Liver (tissue), 9 donors: ENCODE data around the gene BCL2L11. TPM values are rescaled to one million over a fixed set of nuclear protein-coding genes. Genes with fewer than 3 reads are reported as not detected.

Experiments
- DNase-seq: peaks from one replicate; pipeline ENCODE4 v3.0.0-alpha.2; 2017; ENCODE audit warnings: low spot score
- H3K27ac ChIP-seq, 2 donors: one replicate each; pipeline ENCODE4 v1.7.0; 2013; ENCODE audit warnings: inconsistent platforms in 2 of 2, low read length in 2 of 2, control low read depth in 1 of 2, low read depth in 1 of 2, mild to moderate bottlenecking in 1 of 2
- H3K27me3 ChIP-seq, 4 donors: one replicate each; pipeline versions ENCODE4 v1.6.1 to v1.7.0; 2013; ENCODE audit warnings: low read length in 3 of 4, inconsistent platforms in 1 of 4, mild to moderate bottlenecking in 1 of 4, moderate library complexity in 1 of 4; ENCODE audit not compliant: control insufficient read depth in 4 of 4, insufficient read depth in 4 of 4
- H3K36me3 ChIP-seq, 4 donors: one replicate each; pipeline versions ENCODE4 v1.6.1 to v1.7.0; 2013; ENCODE audit warnings: low read length in 3 of 4, mild to moderate bottlenecking in 3 of 4, low read depth in 1 of 4, moderate library complexity in 1 of 4; ENCODE audit not compliant: control insufficient read depth in 4 of 4, insufficient read depth in 3 of 4
- H3K4me1 ChIP-seq, 4 donors: one replicate each; pipeline versions ENCODE4 v1.6.1 to v1.7.0; 2013; ENCODE audit warnings: low read length in 3 of 4, mild to moderate bottlenecking in 3 of 4, moderate library complexity in 1 of 4; ENCODE audit not compliant: control insufficient read depth in 4 of 4, insufficient read depth in 4 of 4
- H3K4me3 ChIP-seq, 3 donors: one replicate each; pipeline versions ENCODE4 v1.6.1 to v1.7.0; 2013; ENCODE audit warnings: low read length in 3 of 3, control low read depth in 1 of 3, low read depth in 1 of 3, mild to moderate bottlenecking in 1 of 3
- H3K9ac ChIP-seq, 2 donors: one replicate each; pipeline ENCODE4 v1.7.0; 2013; ENCODE audit warnings: low read length in 2 of 2, mild to moderate bottlenecking in 2 of 2, moderate library complexity in 2 of 2, control low read depth in 1 of 2, low read depth in 1 of 2
- H3K9me3 ChIP-seq, 4 donors: one replicate each; pipeline versions ENCODE4 v1.6.1 to v1.7.0; 2013; ENCODE audit warnings: low read length in 3 of 4; ENCODE audit not compliant: control insufficient read depth in 4 of 4
- EGR1 ChIP-seq, 2 donors: IDR thresholded peaks; 2 replicates each; pipeline ENCODE4 v1.6.1; 2016 to 2018; ENCODE audit warnings: antibody characterized with exemption in 2 of 2, low read depth in 2 of 2
- FOXA1 ChIP-seq: IDR thresholded peaks from 2 replicates; pipeline ENCODE4 v1.6.1; 2016; ENCODE audit warnings: antibody characterized with exemption
- FOXA2 ChIP-seq: IDR thresholded peaks from 2 replicates; pipeline ENCODE4 v1.6.1; 2016; ENCODE audit warnings: antibody characterized with exemption
- GABPA ChIP-seq, 2 donors: IDR thresholded peaks in 1 of 2; conservative IDR thresholded peaks in 1 of 2; 2 replicates each; pipeline ENCODE4 v1.6.1; 2016; ENCODE audit warnings: antibody characterized with exemption in 2 of 2, mild to moderate bottlenecking in 1 of 2, moderate library complexity in 1 of 2
- HNF4A ChIP-seq, 2 donors: conservative IDR thresholded peaks; 2 replicates each; pipeline ENCODE4 v1.6.1; 2016; ENCODE audit warnings: antibody characterized with exemption in 2 of 2, mild to moderate bottlenecking in 2 of 2
- HNF4G ChIP-seq: IDR thresholded peaks from 2 replicates; pipeline ENCODE4 v1.6.1; 2016; ENCODE audit warnings: antibody characterized with exemption
- JUND ChIP-seq, 2 donors: IDR thresholded peaks; 2 replicates each; pipeline ENCODE4 v1.6.1; 2016; ENCODE audit warnings: antibody characterized with exemption in 2 of 2
- NR2F2 ChIP-seq: IDR thresholded peaks from 2 replicates; pipeline ENCODE4 v1.6.1; 2016; ENCODE audit warnings: antibody characterized with exemption
- RAD21 ChIP-seq, 2 donors: IDR thresholded peaks; 2 replicates each; pipeline ENCODE4 v1.6.1; 2016; ENCODE audit warnings: antibody characterized with exemption in 2 of 2, mild to moderate bottlenecking in 2 of 2
- RXRA ChIP-seq, 2 donors: IDR thresholded peaks; 2 replicates each; pipeline ENCODE4 v1.6.1; 2017 to 2018; ENCODE audit warnings: antibody characterized with exemption in 2 of 2, mild to moderate bottlenecking in 1 of 2
- SP1 ChIP-seq: IDR thresholded peaks from 2 replicates; pipeline ENCODE4 v1.6.1; 2018; ENCODE audit warnings: antibody characterized with exemption, mild to moderate bottlenecking
- TAF1 ChIP-seq: conservative IDR thresholded peaks from 2 replicates; pipeline ENCODE4 v1.6.1; 2016; ENCODE audit warnings: antibody characterized with exemption, mild to moderate bottlenecking
- WGBS: extraction: QIAGEN DNeasy Blood & Tissue Kit; methylation state at CpG from one replicate; pipeline ENCODE4 v1.1.7; 2013; 5-methylcytosine and 5-hydroxymethylcytosine counted together
- polyA plus RNA-seq, 2 donors: library from polyadenylated mRNA; stranded (reverse) in 1 of 2; unstranded in 1 of 2; fragments of 200-250 nt in 1 of 2; fragments of >200 nt in 1 of 2; fragmentation: Nextera tagmentation in 1 of 2; extraction: Ambion mirVana in 1 of 2; gene quantifications; one replicate each; pipeline versions ENCODE4 v1.2.1 to v1.2.3, GENCODE V29; 2013 to 2015
- total RNA-seq, 2 donors: library from RNA; depleted of rRNA; stranded (reverse); fragments of >200 nt; gene quantifications; one replicate each; pipeline ENCODE4 v1.2.3, GENCODE V29; 2014
- TF ChIP-seq, protein P1 (sequence below): IDR thresholded peaks from 2 replicates; pipeline ENCODE4 v1.6.1; 2016; ENCODE audit warnings: antibody characterized with exemption
- TF ChIP-seq, protein P2 (sequence below): IDR thresholded peaks from 2 replicates; pipeline ENCODE4 v1.6.1; 2016; ENCODE audit warnings: antibody characterized with exemption
- TF ChIP-seq, protein P3 (sequence below): fragments of 150-350 bp; IDR thresholded peaks from 2 replicates; pipeline ENCODE4 v1.5.1; 2017; ENCODE audit warnings: improper control_type of control experiment, low read depth, low read length; ENCODE audit not compliant: missing input control
- TF ChIP-seq, protein P4 (sequence below): IDR thresholded peaks from 2 replicates; pipeline ENCODE4 v1.6.1; 2016; ENCODE audit warnings: antibody characterized with exemption
- TF ChIP-seq, protein P5 (sequence below): IDR thresholded peaks from 2 replicates; pipeline ENCODE4 v1.6.1; 2016; ENCODE audit warnings: antibody characterized with exemption, mild to moderate bottlenecking
- donor health status: healthy.
- donor health status: healthy.
- donor health status: healthy.
- donor health status: healthy.
- donor health status: healthy.

The BCL2L11 gene
- total and polyA plus RNA-seq, 4 donors: 5.0 to 19.5 (median 12.2) TPM

DNA sequence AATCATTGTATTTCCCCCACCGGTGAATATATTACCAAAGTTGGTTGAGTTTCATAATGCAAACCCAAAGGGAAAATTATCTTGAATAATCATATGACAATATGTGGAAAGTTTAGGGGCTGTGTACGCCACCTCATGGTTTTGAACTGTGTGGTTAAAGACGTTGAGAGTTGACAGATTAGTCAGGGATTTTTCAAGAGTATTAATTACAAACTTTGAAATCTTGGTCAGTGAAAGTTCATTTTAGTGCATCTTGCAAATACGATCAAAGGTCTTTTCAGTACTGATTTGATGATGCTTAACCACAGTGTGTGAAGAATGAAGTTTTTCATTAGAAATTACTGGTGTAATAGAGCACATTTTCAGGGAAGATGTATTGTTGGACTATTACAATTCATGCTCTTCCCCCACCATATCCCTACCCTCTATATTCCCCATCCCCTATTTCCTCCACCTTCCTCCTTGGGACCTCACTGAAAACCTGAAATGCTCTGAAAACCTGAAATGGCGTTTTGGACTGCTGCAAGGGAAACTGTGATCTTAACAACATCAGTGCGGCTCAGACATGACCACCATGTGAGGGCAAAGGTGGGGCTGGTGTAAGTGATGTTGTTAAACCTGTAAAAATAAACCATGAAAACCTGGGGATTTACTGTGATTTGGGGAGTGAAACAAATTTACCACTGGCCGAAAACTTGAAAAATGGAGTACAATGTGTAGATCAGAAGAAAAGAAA lies 4.5 kb upstream of the BCL2L11 start:
- Histone ChIP-seq H3K36me3 (no peaks in the 10 kb centered on the region), H3K27me3 (no peaks in the 10 kb centered on the region), H3K4me1 (peaks cover 5 to 35% (median 24%) of the 10 kb centered on the region in 4 donors), H3K9me3 (peaks cover 0 to 5% (median 1%) of the 10 kb centered on the region in 4 donors), H3K4me3 (no peak overlapping the region), H3K9ac (no peak overlapping the region), H3K27ac (no peak overlapping the region)
- TF ChIP-seq FOXA1 (no peak), JUND (IDR thresholded peaks at IDR 0.05) (no peak), TAF1 (no peak), RAD21 (IDR thresholded peaks at IDR 0.05) (no peak), HNF4A (conservative IDR thresholded peaks at IDR 0.05) (no peak), EGR1 (IDR thresholded peaks at IDR 0.05; ENCODE audit: low read depth in 2 of 2) (no peak), SP1 (no peak), NR2F2 (no peak), HNF4G (no peak), GABPA (IDR thresholded peaks at IDR 0.05 in 1 of 2, conservative IDR thresholded peaks at IDR 0.05 in 1 of 2) (no peak), FOXA2 (no peak), RXRA (IDR thresholded peaks at IDR 0.05) (no peak)
- TF ChIP-seq, protein P1, sequence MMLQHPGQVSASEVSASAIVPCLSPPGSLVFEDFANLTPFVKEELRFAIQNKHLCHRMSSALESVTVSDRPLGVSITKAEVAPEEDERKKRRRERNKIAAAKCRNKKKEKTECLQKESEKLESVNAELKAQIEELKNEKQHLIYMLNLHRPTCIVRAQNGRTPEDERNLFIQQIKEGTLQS: no peak
- TF ChIP-seq, protein P2, sequence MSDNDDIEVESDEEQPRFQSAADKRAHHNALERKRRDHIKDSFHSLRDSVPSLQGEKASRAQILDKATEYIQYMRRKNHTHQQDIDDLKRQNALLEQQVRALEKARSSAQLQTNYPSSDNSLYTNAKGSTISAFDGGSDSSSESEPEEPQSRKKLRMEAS: no peak
- TF ChIP-seq, protein P3, sequence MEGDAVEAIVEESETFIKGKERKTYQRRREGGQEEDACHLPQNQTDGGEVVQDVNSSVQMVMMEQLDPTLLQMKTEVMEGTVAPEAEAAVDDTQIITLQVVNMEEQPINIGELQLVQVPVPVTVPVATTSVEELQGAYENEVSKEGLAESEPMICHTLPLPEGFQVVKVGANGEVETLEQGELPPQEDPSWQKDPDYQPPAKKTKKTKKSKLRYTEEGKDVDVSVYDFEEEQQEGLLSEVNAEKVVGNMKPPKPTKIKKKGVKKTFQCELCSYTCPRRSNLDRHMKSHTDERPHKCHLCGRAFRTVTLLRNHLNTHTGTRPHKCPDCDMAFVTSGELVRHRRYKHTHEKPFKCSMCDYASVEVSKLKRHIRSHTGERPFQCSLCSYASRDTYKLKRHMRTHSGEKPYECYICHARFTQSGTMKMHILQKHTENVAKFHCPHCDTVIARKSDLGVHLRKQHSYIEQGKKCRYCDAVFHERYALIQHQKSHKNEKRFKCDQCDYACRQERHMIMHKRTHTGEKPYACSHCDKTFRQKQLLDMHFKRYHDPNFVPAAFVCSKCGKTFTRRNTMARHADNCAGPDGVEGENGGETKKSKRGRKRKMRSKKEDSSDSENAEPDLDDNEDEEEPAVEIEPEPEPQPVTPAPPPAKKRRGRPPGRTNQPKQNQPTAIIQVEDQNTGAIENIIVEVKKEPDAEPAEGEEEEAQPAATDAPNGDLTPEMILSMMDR: no peak
- TF ChIP-seq, protein P4, sequence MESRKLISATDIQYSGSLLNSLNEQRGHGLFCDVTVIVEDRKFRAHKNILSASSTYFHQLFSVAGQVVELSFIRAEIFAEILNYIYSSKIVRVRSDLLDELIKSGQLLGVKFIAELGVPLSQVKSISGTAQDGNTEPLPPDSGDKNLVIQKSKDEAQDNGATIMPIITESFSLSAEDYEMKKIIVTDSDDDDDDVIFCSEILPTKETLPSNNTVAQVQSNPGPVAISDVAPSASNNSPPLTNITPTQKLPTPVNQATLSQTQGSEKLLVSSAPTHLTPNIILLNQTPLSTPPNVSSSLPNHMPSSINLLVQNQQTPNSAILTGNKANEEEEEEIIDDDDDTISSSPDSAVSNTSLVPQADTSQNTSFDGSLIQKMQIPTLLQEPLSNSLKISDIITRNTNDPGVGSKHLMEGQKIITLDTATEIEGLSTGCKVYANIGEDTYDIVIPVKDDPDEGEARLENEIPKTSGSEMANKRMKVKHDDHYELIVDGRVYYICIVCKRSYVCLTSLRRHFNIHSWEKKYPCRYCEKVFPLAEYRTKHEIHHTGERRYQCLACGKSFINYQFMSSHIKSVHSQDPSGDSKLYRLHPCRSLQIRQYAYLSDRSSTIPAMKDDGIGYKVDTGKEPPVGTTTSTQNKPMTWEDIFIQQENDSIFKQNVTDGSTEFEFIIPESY: no peak
- TF ChIP-seq, protein P5, sequence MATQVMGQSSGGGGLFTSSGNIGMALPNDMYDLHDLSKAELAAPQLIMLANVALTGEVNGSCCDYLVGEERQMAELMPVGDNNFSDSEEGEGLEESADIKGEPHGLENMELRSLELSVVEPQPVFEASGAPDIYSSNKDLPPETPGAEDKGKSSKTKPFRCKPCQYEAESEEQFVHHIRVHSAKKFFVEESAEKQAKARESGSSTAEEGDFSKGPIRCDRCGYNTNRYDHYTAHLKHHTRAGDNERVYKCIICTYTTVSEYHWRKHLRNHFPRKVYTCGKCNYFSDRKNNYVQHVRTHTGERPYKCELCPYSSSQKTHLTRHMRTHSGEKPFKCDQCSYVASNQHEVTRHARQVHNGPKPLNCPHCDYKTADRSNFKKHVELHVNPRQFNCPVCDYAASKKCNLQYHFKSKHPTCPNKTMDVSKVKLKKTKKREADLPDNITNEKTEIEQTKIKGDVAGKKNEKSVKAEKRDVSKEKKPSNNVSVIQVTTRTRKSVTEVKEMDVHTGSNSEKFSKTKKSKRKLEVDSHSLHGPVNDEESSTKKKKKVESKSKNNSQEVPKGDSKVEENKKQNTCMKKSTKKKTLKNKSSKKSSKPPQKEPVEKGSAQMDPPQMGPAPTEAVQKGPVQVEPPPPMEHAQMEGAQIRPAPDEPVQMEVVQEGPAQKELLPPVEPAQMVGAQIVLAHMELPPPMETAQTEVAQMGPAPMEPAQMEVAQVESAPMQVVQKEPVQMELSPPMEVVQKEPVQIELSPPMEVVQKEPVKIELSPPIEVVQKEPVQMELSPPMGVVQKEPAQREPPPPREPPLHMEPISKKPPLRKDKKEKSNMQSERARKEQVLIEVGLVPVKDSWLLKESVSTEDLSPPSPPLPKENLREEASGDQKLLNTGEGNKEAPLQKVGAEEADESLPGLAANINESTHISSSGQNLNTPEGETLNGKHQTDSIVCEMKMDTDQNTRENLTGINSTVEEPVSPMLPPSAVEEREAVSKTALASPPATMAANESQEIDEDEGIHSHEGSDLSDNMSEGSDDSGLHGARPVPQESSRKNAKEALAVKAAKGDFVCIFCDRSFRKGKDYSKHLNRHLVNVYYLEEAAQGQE: no peak
- 55% methylated on average over 7 of the region's 7 CpGs for WGBS
- no peak for DNase-seq
